CD4-positive, alpha-beta memory T cell (primary cell): ENCODE data around the gene TIRAP. TPM values are rescaled to one million over a fixed set of nuclear protein-coding genes. Genes with fewer than 3 reads are reported as not detected.
A peak's percentile ranks its signal among the peaks of the same experiment; 100 is the strongest.

Experiments used
- CTCF ChIA-PET: fragments of 350-600 bp; sonication (Branson Sonifier 250); formaldehyde crosslinking; loops from one replicate; lab custom pipeline; 2021; ENCODE audit warnings: inconsistent platforms; ENCODE audit not compliant: partially characterized antibody; lab: Charles Lee
- POLR2A ChIA-PET: fragments of 350-600 bp; sonication (Branson Sonifier 250); formaldehyde crosslinking; loops from one replicate; lab custom pipeline; 2021; ENCODE audit not compliant: partially characterized antibody; lab: Charles Lee
- DNase-seq, 5 donors: peaks; one replicate each; pipeline versions ENCODE4 v3.0.0 to v3.0.0-alpha.2; 2020 to 2022; ENCODE audit warnings: mixed read lengths in 1 of 5
- H3K27ac ChIP-seq: one replicate; pipeline ENCODE4 v1.7.0; 2013; ENCODE audit warnings: low read depth, low read length
- H3K27me3 ChIP-seq: 2 replicates; pipeline ENCODE4 v1.7.0; 2013; ENCODE audit warnings: mild to moderate bottlenecking, low read length, moderate library complexity; ENCODE audit not compliant: insufficient read depth
- H3K36me3 ChIP-seq: 2 replicates; pipeline ENCODE4 v1.7.0; 2013; ENCODE audit warnings: mild to moderate bottlenecking, low read length, moderate library complexity; ENCODE audit not compliant: insufficient read depth
- H3K4me1 ChIP-seq: 2 replicates; pipeline ENCODE4 v1.7.0; 2013; ENCODE audit warnings: mild to moderate bottlenecking, low read length, moderate library complexity; ENCODE audit not compliant: insufficient read depth
- H3K4me3 ChIP-seq, 2 donors: one replicate each; pipeline ENCODE4 v1.7.0; 2013; ENCODE audit warnings: low read length in 2 of 2, mild to moderate bottlenecking in 1 of 2
- H3K9me3 ChIP-seq, 2 donors: one replicate each; pipeline ENCODE4 v1.7.0; 2013; ENCODE audit warnings: low read length in 2 of 2, control low read depth in 1 of 2; ENCODE audit not compliant: control insufficient read depth in 1 of 2
- H3K27ac Mint-ChIP-seq, 7 donors: one replicate each; pipeline ENCODE4 v1.8.0; 2020 to 2021; ENCODE audit warnings: mixed read lengths in 7 of 7, mild to moderate bottlenecking in 6 of 7, inconsistent platforms in 3 of 7, moderate library complexity in 3 of 7
- H3K27me3 Mint-ChIP-seq, 2 donors: one replicate each; pipeline ENCODE4 v1.8.0; 2020 to 2021; ENCODE audit warnings: mixed read lengths in 2 of 2
- H3K36me3 Mint-ChIP-seq, 2 donors: one replicate each; pipeline ENCODE4 v1.8.0; 2020 to 2021; ENCODE audit warnings: mixed read lengths in 2 of 2, inconsistent platforms in 1 of 2, mild to moderate bottlenecking in 1 of 2
- H3K4me1 Mint-ChIP-seq, 4 donors: one replicate each; pipeline ENCODE4 v1.8.0; 2020 to 2021; ENCODE audit warnings: mixed read lengths in 4 of 4, mild to moderate bottlenecking in 1 of 4
- H3K4me3 Mint-ChIP-seq, 8 donors: one replicate each; pipeline ENCODE4 v1.8.0; 2020 to 2021; ENCODE audit warnings: mixed read lengths in 8 of 8, mild to moderate bottlenecking in 7 of 8, moderate library complexity in 6 of 8, inconsistent platforms in 3 of 8
- H3K9me3 Mint-ChIP-seq, 8 donors: one replicate each; pipeline ENCODE4 v1.8.0; 2020 to 2021; ENCODE audit warnings: mixed read lengths in 8 of 8, mild to moderate bottlenecking in 5 of 8, inconsistent platforms in 3 of 8, moderate library complexity in 1 of 8
- intact Hi-C: fragments of 100-400 bp; cut with micrococcal nuclease; formaldehyde crosslinking; loops from one replicate; pipeline ENCODE4 v1.15.1; 2023
- polyA plus RNA-seq, 2 donors: library from polyadenylated mRNA; unstranded; fragments of 300-500 nt; fragmentation: Illumina TruSeq; gene quantifications; one replicate each; pipeline ENCODE4 v1.2.3, GENCODE V29; 2021
- total RNA-seq, 2 experiments: library from RNA; stranded (reverse); gene quantifications; one replicate each; pipeline ENCODE4 v1.2.3, GENCODE V29; 2021

TIRAP gene
- total and polyA plus RNA-seq, 4 experiments from 2014 or later, result 5.9 to 27.4 (median 19.1) TPM

GRCh38 chr11:126281245-126281644, 1.6 kb upstream of the TIRAP start:
- no peaks in the 10 kb centered on the region for H3K9me3 ChIP-seq
- H3K4me3 Mint-ChIP-seq, result peak overlapping the region in 5 of 8 donors; percentile 43 to 97 (median 95)
- H3K9me3 Mint-ChIP-seq, result no peaks in the 10 kb centered on the region
- CTCF ChIA-PET, result interaction anchor here (1.5 to 1.8 kb wide), 2 partner anchors 11 to 29 kb away, joined by 5 to 8 read pairs; no protein-coding TSS in a partner anchor
- peak overlapping the region in 5 of 7 donors; percentile 7 to 98 (median 86) for H3K27ac Mint-ChIP-seq
- H3K36me3 Mint-ChIP-seq, result peaks cover 9 to 14% of the 10 kb centered on the region in 2 donors
- POLR2A ChIA-PET, result interaction anchor here (0.6 to 5.7 kb wide), 5 partner anchors 11 to 67 kb away, joined by 3 to 101 read pairs (median 13); partner anchors contain the start of genes DCPS, FOXRED1 and SRPRA
- peaks cover 30 to 54% (median 43%) of the 10 kb centered on the region in 4 donors for H3K4me1 Mint-ChIP-seq
- H3K4me1 ChIP-seq, result peaks cover 43% of the 10 kb centered on the region
- no peaks in the 10 kb centered on the region for H3K27me3 ChIP-seq
- H3K27me3 Mint-ChIP-seq, result no peaks in the 10 kb centered on the region
- H3K27ac ChIP-seq, result no peak overlapping the region
- no peaks in the 10 kb centered on the region for H3K36me3 ChIP-seq
- no peak for DNase-seq
- no peak overlapping the region for H3K4me3 ChIP-seq
- intact Hi-C loops, result loop anchor here (5.0 to 10.0 kb wide), 3 partner anchors 76 to 656 kb away; partner anchors contain the start of genes CDON, CHEK1 and ST3GAL4

GRCh38 chr11:126281666-126282175, 1.2 kb upstream of the TIRAP start:
- Mint-ChIP-seq H3K36me3 (peaks cover 9 to 15% of the 10 kb centered on the region in 2 donors), H3K4me3 (peak overlapping the region; percentile 90 to 99 (median 94)), H3K27ac (peak overlapping the region; percentile 86 to 98 (median 96)), H3K9me3 (no peaks in the 10 kb centered on the region), H3K4me1 (peaks cover 30 to 59% (median 44%) of the 10 kb centered on the region in 4 donors), H3K27me3 (no peaks in the 10 kb centered on the region)
- Histone ChIP-seq H3K27me3 (no peaks in the 10 kb centered on the region), H3K9me3 (no peaks in the 10 kb centered on the region), H3K36me3 (no peaks in the 10 kb centered on the region), H3K4me1 (peaks cover 43% of the 10 kb centered on the region), H3K27ac (peak overlapping the region; percentile 77), H3K4me3 (no peak overlapping the region)
- ChIA-PET POLR2A (interaction anchor here (0.6 to 5.7 kb wide), 6 partner anchors 11 to 67 kb away, joined by 3 to 101 read pairs (median 8); partner anchors contain the start of genes DCPS, FOXRED1 and SRPRA), CTCF (interaction anchor here (1.5 to 1.8 kb wide), 2 partner anchors 12 to 29 kb away, joined by 5 to 8 read pairs; no protein-coding TSS in a partner anchor)
- intact Hi-C loops, result loop anchor here (1.0 to 10.0 kb wide), 4 partner anchors 12 to 657 kb away; partner anchors contain the start of genes CDON, CHEK1, FOXRED1 and ST3GAL4
- no peak for DNase-seq

- H3K9me3 ChIP-seq, result no peaks in the 10 kb centered on the region
- intact Hi-C loops, result loop anchor here (1.0 to 10.0 kb wide), 4 partner anchors 13 to 658 kb away; partner anchors contain the start of genes CDON, CHEK1, FOXRED1 and ST3GAL4
- ChIA-PET POLR2A (interaction anchor here (0.6 to 5.7 kb wide), 8 partner anchors 9 to 73 kb away, joined by 3 to 101 read pairs (median 6); partner anchors contain the start of genes DCPS, FAM118B, FOXRED1 and RPUSD4), CTCF (interaction anchor here (1.3 to 1.8 kb wide), 3 partner anchors 12 to 28 kb away, joined by 3 to 8 read pairs (median 5); no protein-coding TSS in a partner anchor)
- peak overlapping the region; percentile 73 to 83 for H3K4me3 ChIP-seq
- Mint-ChIP-seq H3K9me3 (no peaks in the 10 kb centered on the region), H3K4me1 (peaks cover 30 to 63% (median 47%) of the 10 kb centered on the region in 4 donors), H3K27me3 (no peaks in the 10 kb centered on the region), H3K4me3 (peak overlapping the region; percentile 90 to 99 (median 94)), H3K36me3 (peaks cover 9 to 14% of the 10 kb centered on the region in 2 donors), H3K27ac (peak overlapping the region; percentile 86 to 98 (median 96))
- no peaks in the 10 kb centered on the region for H3K36me3 ChIP-seq
- peaks cover 43% of the 10 kb centered on the region for H3K4me1 ChIP-seq
- H3K27me3 ChIP-seq, result no peaks in the 10 kb centered on the region
- H3K27ac ChIP-seq, result peak overlapping the region; percentile 77
- DNase-seq, result peak; percentile 30 to 59 (median 43)
Observed at GRCh38 chr11:126282361-126282735, 545 bp upstream of the TIRAP start.

GRCh38 chr11:126284829-126285228, 1.9 kb downstream of the TIRAP start:
- intact Hi-C loops, result loop anchor here (5.0 to 10.0 kb wide), 3 partner anchors 72 to 660 kb away; partner anchors contain the start of genes CDON, CHEK1 and ST3GAL4
- H3K36me3 ChIP-seq, result peaks cover 2% of the 10 kb centered on the region
- no peaks in the 10 kb centered on the region for H3K9me3 ChIP-seq
- Mint-ChIP-seq H3K9me3 (no peaks in the 10 kb centered on the region), H3K27me3 (no peaks in the 10 kb centered on the region), H3K36me3 (peaks cover 3 to 21% of the 10 kb centered on the region in 2 donors), H3K4me1 (peaks cover 29 to 55% (median 46%) of the 10 kb centered on the region in 4 donors), H3K27ac (peak overlapping the region; percentile 85 to 94 (median 91)), H3K4me3 (peak overlapping the region; percentile 83 to 97 (median 88))
- H3K4me1 ChIP-seq, result peaks cover 43% of the 10 kb centered on the region
- DNase-seq, result peak; percentile 78 to 94 (median 81)
- no peaks in the 10 kb centered on the region for H3K27me3 ChIP-seq
- H3K4me3 ChIP-seq, result no peak overlapping the region
- no peak overlapping the region for H3K27ac ChIP-seq
- ChIA-PET POLR2A (interaction anchor here (0.7 to 5.7 kb wide), 2 partner anchors 14 to 398 kb away, joined by 3 to 101 read pairs; partner anchors contain the start of genes FOXRED1 and SRPRA), CTCF (no interaction called here)

- CTCF ChIA-PET, result interaction anchor here (1.7 kb wide), 1 partner anchor 17 kb away, joined by 7 read pairs; no protein-coding TSS in a partner anchor
- no peaks in the 10 kb centered on the region for H3K9me3 Mint-ChIP-seq
- H3K36me3 Mint-ChIP-seq, result peaks cover 12 to 39% of the 10 kb centered on the region in 2 donors
- Histone ChIP-seq H3K27me3 (no peaks in the 10 kb centered on the region), H3K4me1 (peaks cover 26% of the 10 kb centered on the region), H3K36me3 (peaks cover 28% of the 10 kb centered on the region), H3K9me3 (no peaks in the 10 kb centered on the region), H3K27ac (no peak overlapping the region), H3K4me3 (no peak overlapping the region)
- POLR2A ChIA-PET, result interaction anchor here (1.2 kb wide), 1 partner anchor 20 kb away, joined by 3 read pairs; no protein-coding TSS in a partner anchor
- no peak overlapping the region for H3K4me3 Mint-ChIP-seq
- no peak for DNase-seq
- intact Hi-C loops, result loop anchor here (10.0 kb wide), 2 partner anchors 223 to 663 kb away; partner anchors contain the start of genes CDON and CHEK1
- H3K4me1 Mint-ChIP-seq, result peaks cover 16 to 27% (median 25%) of the 10 kb centered on the region in 4 donors
- no peak overlapping the region for H3K27ac Mint-ChIP-seq
- H3K27me3 Mint-ChIP-seq, result no peaks in the 10 kb centered on the region
Observed at GRCh38 chr11:126288237-126288636, 5.3 kb downstream of the TIRAP start.

- Mint-ChIP-seq H3K4me1 (peaks cover 8 to 14% (median 14%) of the 10 kb centered on the region in 4 donors), H3K36me3 (peaks cover 24 to 49% of the 10 kb centered on the region in 2 donors), H3K27ac (no peak overlapping the region), H3K27me3 (no peaks in the 10 kb centered on the region), H3K9me3 (no peaks in the 10 kb centered on the region), H3K4me3 (no peak overlapping the region)
- no peak for DNase-seq
- intact Hi-C loops, result no loop called here
- ChIA-PET POLR2A (interaction anchor here (0.6 to 1.0 kb wide), 2 partner anchors 11 to 22 kb away, joined by 3 to 4 read pairs; partner anchors contain the start of genes FOXRED1 and SRPRA), CTCF (interaction anchor here (1.3 to 1.8 kb wide), 2 partner anchors 9 to 20 kb away, joined by 7 to 11 read pairs; no protein-coding TSS in a partner anchor)
- no peaks in the 10 kb centered on the region for H3K9me3 ChIP-seq
- H3K27ac ChIP-seq, result no peak overlapping the region
- H3K36me3 ChIP-seq, result peaks cover 34% of the 10 kb centered on the region
- H3K4me3 ChIP-seq, result no peak overlapping the region
- H3K4me1 ChIP-seq, result peaks cover 1% of the 10 kb centered on the region
- no peaks in the 10 kb centered on the region for H3K27me3 ChIP-seq
Observed at GRCh38 chr11:126290887-126291286, 8.0 kb downstream of the TIRAP start.
